GM18511 (cell line): ENCODE results near the gene ABLIM2.

Source experiments
- ATAC-seq: cut with Tn5 transposase; IDR thresholded peaks from one replicate; pipeline ENCODE4 v1.9.1; 2021; ENCODE audit warnings: mild to moderate bottlenecking, moderate library complexity; ENCODE audit not compliant: unreplicated experiment

ABLIM2 gene

GRCh38 chr4:8105306-8106100 is 53.1 kb downstream of the ABLIM2 start:
- ATAC-seq: no peak

- ATAC-seq: no peak
Observed at GRCh38 chr4:8104491-8105305, 53.9 kb downstream of the ABLIM2 start.

GRCh38 chr4:8103421-8104390 is 54.9 kb downstream of the ABLIM2 start:
- no peak for ATAC-seq

- ATAC-seq: no peak
Observed at GRCh38 chr4:8102831-8103230, 55.8 kb downstream of the ABLIM2 start.

GRCh38 chr4:8102076-8102355 is 56.6 kb downstream of the ABLIM2 start:
- ATAC-seq: no peak

- ATAC-seq: no peak
Observed at GRCh38 chr4:8101213-8102075, 57.2 kb downstream of the ABLIM2 start.

GRCh38 chr4:8099981-8100464 is 58.6 kb downstream of the ABLIM2 start:
- no peak for ATAC-seq

- no peak for ATAC-seq
Observed at GRCh38 chr4:8098506-8098905, 60.1 kb downstream of the ABLIM2 start.

- no peak for ATAC-seq
Observed at GRCh38 chr4:8097721-8098345, 60.8 kb downstream of the ABLIM2 start.

GRCh38 chr4:8097141-8097541 is 61.5 kb downstream of the ABLIM2 start:
- ATAC-seq: no peak

- ATAC-seq: no peak
Observed at GRCh38 chr4:8096690-8097061, 61.9 kb downstream of the ABLIM2 start.

- no peak for ATAC-seq
Observed at GRCh38 chr4:8095956-8096689, 62.5 kb downstream of the ABLIM2 start.

GRCh38 chr4:8093587-8094274 is 64.9 kb downstream of the ABLIM2 start:
- ATAC-seq: no peak

GRCh38 chr4:8092282-8092681 is 66.3 kb downstream of the ABLIM2 start:
- ATAC-seq: no peak

- no peak for ATAC-seq
Observed at GRCh38 chr4:8090744-8091301, 67.8 kb downstream of the ABLIM2 start.

- ATAC-seq: no peak
Observed at GRCh38 chr4:8090312-8090711, 68.3 kb downstream of the ABLIM2 start.

GRCh38 chr4:8089862-8090261 is 68.8 kb downstream of the ABLIM2 start:
- ATAC-seq: no peak

GRCh38 chr4:8088966-8089491 is 69.6 kb downstream of the ABLIM2 start:
- no peak for ATAC-seq
